Esophagus squamous epithelium (tissue), 4 donors: ENCODE measurements around the gene HDAC11.

ENCODE experiments used
- POLR2A ChIP-seq, 4 donors: fragments of 450-650 bp; IDR thresholded peaks; one replicate each; pipeline ENCODE4 v1.6.1; 2017; ENCODE audit warnings: antibody characterized with exemption in 4 of 4, mild to moderate bottlenecking in 4 of 4, moderate library complexity in 3 of 4
- TF ChIP-seq, protein P1 (sequence below), 6 experiments: fragments of 450-650 bp in 4 of 6; fragments of 200-600 bp in 2 of 6; sonication (generic) in 2 of 6; IDR thresholded peaks; one replicate each; pipeline ENCODE4 v1.5.1; 2016 to 2019; ENCODE audit warnings: antibody characterized with exemption in 6 of 6, mild to moderate bottlenecking in 4 of 6, moderate library complexity in 4 of 6

DNA sequence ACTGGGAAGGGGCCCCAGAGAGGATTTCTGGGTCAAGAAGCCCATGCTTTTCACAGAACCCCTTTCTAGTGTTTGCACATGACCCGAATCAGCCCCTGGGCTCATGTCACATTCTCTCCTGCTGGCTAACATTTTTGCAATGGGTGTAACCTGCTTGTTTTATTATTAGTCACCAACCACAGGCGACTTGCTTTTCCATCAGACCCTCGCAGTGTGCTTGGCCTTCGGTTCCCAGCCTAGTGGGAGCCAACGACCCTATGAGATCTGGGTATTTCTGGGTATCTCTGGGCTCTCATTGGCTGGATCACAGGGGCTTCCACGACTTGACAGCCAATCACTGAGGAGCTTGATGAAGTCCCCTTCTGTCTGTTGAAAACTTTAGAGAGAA, 57.8 kb downstream of the HDAC11 start:
- TF ChIP-seq, protein P1, sequence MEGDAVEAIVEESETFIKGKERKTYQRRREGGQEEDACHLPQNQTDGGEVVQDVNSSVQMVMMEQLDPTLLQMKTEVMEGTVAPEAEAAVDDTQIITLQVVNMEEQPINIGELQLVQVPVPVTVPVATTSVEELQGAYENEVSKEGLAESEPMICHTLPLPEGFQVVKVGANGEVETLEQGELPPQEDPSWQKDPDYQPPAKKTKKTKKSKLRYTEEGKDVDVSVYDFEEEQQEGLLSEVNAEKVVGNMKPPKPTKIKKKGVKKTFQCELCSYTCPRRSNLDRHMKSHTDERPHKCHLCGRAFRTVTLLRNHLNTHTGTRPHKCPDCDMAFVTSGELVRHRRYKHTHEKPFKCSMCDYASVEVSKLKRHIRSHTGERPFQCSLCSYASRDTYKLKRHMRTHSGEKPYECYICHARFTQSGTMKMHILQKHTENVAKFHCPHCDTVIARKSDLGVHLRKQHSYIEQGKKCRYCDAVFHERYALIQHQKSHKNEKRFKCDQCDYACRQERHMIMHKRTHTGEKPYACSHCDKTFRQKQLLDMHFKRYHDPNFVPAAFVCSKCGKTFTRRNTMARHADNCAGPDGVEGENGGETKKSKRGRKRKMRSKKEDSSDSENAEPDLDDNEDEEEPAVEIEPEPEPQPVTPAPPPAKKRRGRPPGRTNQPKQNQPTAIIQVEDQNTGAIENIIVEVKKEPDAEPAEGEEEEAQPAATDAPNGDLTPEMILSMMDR (IDR thresholded peaks at IDR 0.05): no peak
- no peak for TF ChIP-seq POLR2A (IDR thresholded peaks at IDR 0.05)
